Superior temporal gyrus (tissue), 1 donor: ENCODE results near the gene KLF1.
"Not testable (repeated sequence)": the region's sequence is repeated elsewhere in the genome, so short reads cannot be mapped to it uniquely, and the experiment has no call there.

Experiments used
- DNase-seq: peaks from one replicate; pipeline ENCODE4 v3.0.0-alpha.2; 2016; ENCODE audit errors: extremely low spot score

Gene KLF1

DNA sequence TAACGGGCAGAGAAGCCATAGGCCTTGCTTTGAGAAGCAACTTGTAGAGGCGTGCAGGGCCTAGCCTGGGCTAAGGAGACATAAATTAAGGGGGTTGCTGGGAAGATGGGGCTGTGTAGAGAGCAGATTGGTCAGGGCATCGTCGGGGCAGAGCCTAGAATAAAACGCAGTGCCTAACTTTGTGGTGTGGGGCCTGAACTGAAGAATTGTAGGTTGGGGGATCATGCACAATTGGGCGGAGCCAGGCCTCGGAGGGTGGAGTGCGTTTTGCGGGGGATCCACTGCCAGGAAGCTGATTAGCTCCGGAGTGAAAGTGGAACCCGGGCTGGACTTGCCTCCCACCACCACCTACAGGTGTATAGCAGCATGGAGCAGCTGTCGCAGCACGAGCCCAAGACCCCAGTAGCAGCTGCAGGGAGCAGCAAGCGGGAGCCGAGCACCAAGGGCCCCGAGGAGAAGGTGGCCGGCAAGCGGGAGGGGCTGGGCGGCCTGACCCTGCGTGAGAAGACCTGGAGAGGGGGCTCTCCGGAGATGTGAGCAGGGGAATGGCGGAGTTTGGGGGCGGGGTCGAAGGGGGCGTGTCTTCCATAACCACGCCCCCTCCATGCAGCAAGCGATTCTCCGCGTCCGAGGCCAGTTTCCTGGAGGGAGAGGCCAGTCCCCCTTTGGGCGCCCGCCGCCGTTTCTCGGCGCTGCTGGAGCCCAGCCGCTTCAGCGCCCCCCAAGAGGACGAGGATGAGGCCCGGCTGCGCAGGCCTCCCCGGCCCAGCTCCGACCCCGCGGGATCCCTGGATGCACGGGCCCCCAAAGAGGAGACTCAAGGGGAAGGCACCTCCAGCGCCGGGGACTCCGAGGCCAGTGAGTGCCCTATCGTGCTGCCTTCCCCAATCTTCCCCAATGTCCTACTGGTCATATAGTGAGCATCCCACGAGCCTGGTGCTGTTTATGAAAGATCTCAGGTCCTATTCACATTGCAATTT, 19.6 kb downstream of the KLF1 start:
- no peak for DNase-seq

DNA sequence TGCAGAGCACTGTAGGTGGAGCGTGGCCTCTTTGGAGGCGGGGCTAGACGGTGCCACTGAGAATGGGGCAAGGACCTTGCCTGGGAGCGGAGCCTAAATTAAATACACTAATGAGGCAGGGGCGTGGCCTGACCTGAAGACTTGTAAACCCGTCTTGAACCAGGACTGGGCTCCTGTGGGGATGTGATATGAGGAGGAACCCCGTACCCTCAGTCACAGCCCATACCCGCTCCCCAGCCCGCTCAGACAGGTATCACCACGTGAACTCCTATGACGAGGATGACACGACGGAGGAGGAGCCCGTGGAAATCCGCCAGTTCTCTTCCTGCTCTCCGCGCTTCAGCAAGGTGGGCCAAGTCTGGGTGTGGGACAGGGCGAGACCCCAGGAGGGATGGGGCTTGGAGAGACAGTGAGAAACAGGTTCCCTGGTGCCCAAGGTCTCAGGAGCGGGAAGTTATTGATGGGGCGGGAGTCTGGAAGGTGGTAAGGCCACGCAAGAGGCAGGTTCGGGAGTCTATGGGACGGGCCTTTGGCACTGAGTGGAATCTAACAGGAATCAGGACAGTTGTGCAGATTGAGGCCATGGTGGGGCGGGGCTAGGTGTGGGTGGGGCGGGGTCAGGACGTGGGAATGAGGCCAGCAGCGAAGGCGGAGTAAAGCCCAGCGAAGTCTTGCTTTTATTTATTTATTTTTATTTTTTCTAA, 20.4 kb downstream of the KLF1 start:
- DNase-seq = no peak

DNA sequence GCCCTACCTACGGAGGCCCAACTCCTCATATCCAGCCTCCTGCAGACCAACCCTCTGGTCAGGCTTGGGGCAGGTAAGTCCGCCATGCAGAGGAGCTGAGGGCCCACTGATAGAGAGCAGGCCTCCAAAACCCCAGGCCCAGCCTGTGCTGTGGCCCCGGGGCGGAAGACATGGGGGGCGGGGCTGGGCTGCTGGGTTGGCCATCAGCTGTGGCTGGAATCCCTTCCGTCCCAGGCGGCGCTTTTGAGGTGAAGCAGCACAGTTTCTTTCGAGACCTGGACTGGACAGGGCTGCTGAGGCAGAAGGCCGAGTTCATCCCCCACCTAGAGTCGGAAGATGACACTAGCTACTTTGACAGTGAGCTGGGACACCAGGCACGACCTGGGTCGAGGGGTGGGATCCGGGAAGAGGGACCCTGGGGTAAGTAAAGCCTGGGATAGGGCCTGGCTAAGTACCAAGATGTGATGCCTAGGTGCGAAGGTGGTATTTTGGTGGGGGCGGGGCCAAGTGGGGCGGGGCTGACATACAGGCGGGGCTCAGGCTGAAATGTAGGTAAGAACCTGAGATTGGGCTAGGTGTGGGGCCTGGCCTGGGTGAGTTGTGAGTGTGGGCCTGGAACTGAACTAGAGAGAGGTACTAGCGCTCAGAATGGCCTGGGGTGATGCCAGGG, 21.1 kb downstream of the KLF1 start:
- no peak for DNase-seq

DNA sequence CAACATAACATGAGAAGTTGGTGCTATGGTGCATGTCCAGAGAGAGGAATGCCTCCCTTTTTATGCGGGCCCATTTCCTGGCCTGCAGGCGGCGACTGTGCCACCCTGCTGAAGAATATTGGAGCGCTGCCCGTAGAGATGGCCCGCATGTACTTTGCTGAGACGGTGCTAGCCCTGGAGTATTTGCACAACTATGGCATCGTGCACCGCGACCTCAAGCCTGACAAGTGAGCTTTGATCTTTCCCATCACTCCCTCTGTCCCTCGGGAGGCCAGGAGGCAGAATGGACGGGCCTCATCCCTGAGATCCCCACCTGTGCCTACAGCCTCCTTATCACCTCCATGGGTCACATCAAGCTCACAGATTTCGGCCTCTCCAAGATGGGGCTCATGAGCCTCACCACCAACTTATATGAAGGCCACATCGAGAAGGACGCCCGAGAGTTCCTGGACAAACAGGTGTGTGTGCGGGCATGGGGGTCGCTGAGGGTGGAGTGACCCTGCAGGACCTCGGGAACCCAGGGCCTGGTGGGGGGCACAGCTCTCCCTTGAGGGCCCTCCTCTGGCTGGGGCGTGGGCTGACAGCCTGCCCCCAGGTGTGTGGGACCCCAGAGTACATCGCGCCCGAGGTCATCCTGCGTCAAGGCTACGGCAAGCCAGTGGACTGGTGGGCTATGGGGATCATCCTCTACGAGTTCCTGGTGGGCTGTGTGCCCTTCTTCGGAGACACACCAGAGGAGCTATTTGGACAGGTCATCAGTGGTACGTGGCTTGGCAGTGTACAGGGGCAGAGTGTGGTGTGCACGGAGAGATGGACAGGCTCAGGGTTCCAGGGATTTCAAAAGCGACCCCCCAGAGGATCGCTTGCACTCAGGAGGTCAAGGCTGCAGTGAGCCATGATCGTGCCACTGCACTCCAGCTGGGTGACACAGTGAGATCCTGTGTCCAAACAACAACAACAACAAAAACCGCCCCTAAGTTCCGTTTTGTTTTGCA, 22.0 kb downstream of the KLF1 start:
- DNase-seq = no peak

DNA sequence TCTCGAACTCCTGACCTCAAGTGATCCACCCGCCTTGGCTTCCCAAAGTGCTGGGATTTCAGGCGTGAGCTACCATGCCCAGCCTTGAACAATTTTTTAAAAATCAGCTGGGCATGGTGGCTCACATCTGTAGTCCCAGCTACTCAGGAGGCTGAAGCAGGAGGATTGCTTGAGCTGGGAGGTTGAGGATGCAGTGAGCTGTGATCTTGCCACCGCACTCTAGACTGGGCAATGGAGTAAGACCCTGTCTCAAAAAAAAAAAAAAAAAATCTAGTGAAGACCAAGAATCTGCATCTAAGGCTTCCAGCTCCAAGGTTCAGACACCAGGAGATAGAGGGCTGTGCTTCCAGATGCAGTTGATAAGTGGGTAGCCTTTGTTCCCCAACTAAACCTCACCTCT, 22.9 kb downstream of the KLF1 start:
- no peak for DNase-seq

DNA sequence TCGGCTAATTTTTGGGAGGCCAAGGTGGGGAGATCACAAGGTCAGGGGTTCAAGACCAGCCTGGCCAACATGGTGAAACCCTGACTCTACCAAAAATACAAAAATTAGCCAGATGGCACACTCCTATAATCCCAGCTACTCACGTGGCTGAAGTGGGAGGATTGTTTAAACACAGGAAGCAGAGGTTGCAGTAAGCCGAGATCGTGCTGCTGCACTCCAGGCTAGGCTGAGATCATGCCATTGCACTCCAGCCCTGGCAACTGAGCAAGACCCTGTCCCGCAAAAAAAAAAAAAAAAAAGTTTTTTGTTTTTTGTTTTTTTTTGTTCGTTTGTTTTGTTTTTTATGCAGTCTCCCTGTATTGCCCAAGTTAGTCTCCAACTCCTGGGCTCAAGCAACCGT, 27.5 kb downstream of the KLF1 start:
- DNase-seq = no peak

DNA sequence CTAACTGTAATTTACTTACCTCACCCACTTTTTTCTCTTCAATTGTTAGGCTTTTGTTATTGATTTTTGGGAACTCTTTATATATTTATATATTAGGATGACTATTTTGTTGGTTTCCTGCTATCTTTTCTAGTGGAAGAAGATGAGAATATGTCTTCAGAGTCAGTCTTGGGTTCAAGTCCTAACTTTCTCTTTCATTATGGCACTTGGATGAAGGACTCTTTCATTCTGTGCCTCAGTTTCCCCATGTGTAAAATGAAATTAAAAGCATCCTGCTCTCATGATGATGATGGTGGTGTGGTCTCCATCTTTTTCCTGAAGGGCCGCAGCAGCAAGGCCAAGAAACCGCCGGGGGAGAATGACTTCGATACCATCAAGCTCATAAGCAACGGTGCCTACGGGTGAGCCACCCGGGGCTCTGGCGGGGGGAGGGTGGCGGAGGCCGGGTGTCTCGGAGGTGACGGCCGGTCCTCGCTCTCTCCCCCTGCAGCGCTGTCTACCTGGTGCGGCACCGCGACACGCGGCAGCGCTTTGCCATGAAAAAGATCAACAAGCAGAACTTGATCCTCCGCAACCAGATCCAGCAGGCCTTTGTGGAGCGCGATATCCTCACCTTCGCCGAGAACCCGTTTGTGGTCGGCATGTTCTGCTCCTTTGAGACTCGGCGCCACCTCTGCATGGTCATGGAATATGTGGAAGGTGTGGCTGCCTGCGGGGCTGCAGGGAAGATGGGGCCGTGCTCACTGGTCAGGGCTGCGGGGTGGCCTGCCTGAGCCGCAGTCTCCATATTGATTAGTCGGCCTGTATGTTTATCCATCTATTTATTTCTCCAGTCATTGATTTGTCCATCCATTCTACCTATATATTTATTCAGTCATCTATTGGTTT, 28.7 kb downstream of the KLF1 start:
- DNase-seq = no peak

DNA sequence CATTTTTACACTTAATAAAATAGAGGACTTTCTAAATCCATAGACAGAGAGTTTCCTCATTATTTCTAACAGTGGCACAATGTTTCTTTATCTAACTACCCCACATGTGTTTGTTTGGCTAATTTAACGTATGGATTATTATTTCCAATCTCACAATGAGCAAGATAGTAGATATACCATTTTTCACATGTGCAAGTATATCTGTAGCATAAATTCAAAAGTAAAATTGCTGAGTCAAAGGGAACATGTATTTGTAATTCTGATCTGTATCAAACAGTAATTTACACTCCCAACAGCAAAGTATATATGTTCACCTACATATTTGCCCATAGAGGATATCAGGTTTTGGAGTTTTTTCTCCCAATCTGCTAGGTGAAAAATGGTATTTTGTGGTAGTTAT, 30.3 kb downstream of the KLF1 start:
- no peak for DNase-seq

DNA sequence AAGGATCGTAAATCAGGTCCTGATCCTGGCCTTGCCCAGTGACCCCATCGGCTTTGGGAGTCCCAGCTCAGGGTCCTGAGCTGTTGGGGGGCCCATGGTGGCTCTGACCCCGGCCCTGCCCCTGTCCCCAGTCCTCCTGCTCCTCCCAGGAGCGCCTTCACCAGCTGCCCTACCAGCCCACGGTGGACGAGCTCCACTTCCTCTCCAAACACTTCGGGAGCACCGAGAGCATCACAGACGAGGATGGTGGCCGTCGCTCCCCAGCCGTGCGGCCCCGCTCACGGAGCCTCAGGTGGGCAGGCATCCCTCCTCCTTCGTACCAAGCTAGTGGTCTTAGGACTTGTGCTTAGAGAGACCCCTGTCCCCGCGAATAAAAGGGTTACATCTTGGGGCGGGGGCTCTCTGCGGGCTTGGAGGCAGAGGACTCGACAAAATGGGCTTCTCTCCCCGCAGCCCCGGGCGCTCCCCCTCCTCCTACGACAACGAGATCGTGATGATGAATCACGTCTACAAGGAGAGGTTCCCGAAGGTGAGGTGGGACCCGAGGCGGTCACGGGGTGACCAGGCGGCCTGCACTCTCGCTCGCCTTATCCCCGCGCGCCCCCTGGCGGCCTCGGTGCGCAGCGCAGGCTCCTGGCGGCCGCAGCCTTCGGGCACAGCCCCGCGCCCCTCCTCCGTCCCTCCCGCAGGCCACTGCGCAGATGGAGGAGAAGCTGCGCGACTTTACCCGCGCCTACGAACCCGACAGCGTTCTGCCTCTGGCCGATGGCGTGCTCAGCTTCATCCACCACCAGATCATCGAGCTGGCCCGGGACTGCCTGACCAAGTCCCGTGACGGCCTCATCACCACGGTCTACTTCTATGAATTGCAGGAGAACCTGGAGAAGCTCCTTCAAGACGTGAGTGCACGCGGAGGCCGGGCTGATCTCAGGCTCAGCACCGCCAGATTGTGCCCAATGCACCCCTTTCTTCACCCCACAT, 39.6 kb downstream of the KLF1 start:
- DNase-seq = peak; percentile 79

DNA sequence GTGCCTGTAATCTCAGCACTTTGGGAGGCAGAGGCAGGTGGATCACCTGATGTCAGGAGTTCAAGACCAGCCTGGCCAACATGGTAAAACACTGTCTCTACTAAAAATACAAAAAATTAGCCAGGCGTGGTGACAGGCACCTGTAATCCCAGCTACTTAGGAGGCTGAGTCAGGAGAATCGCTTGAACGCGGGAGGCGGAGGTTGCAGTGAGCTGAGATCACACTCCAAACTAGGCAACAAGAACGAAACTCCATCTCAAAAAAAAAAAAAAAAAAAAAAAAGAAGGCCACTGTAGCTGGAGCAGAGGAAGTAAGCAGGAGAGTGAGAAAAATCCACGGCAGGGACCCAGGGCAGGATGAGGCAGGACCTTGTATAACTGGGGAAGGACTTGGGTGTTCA, 40.4 kb downstream of the KLF1 start:
- DNase-seq = not testable (repeated sequence)

DNA sequence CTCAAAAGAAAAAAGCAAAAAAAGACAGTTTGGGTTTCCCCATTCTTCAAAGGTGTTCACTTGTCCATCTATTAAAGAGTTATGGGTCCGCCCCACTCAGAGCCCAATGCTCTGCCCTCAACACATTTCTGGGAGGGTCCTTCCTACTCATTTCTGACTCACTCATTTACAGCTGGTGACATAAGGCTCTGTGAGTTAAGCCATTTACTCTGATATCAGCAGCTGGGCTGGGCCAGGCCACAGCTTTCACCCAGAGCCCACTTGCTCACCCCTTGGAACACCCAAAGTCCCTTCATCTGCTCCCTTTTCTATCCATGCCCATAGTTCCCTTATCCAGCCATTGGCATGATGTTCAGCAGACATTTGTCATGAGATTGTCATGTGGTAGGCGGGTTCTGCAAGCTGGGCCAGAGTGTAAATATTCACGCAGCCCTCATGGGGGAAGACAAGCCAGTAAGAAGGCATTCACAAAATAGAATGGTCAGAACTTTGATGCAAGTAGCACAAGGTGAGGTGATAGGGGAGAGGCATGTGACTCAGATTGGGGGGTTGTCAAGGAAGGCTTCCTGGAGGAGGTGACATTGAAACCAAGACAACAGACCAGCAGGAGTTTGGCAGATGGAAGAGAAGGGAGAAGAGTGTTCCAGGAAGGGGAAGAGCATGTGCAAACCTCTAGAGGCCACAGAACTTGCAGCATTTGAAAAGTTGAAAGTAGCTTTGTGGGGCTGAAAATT, 42.8 kb downstream of the KLF1 start:
- DNase-seq = no peak

DNA sequence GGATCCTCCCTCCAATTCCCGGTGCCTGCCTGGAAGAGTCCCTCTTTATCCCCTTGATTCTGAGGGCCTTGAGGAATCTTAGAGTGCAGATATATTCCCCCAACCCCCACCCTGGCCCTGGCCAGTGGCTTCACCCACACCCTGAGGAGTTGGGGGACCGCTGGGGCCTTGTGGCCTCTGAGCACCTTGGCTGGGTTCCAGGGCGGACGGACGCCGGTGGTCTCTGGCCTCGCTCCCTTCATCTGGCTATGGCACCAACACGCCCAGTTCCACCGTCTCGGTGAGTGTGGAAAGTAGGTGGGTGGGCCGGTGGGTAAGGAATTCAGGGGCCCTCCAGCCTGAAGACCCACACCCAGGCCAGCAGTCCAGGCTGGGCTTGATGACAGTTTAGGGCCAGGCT, 43.7 kb downstream of the KLF1 start:
- DNase-seq = no peak

DNA sequence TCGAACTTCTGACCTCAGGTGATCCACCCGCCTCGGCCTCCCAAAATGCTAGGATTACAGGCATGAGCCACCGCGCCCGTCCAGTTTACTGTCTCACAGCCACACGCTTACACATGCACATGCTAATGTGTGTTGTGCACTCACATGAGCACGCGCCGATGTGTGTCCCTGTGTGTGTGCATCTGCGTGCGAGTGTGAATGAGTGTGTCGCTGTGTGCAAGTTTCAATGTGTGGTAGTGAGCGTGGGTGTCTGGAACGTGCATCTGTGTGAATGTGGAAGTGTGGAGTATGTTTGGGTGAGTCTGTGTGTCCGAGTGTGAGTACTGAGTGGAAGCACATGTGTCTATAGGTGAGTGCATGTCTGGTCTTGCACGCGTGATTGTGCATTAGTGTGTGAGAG, 44.5 kb downstream of the KLF1 start:
- DNase-seq = no peak

DNA sequence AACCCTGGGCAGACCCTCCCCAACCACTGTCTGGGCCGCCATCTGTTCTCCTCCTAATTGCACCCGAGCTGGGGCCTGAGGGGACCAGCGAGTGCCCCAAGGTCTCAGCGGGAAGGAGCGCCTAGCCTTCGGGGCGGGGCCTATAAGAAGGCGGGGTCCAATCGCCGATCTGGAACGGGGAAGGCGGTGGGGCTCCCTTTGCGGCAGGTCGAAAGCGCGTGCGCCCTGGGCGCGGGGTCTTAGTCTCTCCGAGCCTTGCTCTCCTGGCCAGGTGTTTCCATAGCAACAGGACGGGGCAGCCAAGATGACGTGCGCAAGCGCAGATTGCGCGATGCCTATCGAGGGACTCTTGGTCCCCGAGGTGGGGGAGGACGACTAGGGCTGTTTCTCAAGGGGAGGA, 45.9 kb downstream of the KLF1 start:
- DNase-seq = no peak

DNA sequence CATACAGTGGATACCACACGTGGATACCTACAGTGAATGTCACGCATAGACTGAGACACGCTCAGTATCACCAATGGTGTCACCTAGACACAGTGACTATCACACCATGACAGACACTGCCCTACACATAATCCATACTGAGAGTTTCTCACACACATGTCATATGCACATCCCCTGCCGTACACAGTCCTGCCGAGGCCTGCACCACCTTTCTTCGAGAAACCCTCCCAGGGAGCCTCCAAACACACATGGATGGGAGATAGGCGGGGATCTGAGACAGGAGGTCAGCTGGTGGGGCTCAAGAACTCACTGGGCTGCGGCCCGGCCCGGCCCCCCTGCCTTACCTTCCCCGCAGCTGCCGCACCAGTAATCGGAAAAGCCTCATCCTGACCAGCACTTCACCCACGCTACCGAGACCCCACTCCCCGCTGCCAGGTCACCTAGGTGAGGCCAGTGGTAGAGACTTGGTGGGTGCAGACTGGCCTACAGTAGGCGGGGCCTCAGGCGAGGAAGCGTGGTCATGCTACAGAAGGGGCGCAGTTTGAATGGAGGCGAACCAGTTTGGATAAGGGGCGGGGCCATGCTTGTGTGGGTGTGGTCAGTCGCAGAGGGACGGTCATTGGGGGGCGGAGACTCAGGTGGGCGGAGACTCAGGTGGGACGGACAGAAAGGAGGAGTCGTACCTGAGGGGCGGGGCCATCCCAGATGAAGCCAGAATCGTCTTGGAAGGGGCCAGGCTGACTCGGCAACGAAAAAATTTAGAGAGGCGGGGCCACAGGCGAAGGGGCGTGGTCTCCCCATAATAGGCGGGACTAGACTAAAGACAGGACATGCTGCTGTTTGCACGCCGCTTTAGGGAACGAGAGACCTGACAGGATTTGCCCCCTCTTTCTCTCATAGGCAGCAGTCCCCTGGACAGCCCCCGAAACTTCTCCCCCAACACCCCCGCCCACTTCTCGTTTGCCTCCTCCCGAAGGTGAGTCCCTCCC, 46.6 kb downstream of the KLF1 start:
- DNase-seq = no peak

DNA sequence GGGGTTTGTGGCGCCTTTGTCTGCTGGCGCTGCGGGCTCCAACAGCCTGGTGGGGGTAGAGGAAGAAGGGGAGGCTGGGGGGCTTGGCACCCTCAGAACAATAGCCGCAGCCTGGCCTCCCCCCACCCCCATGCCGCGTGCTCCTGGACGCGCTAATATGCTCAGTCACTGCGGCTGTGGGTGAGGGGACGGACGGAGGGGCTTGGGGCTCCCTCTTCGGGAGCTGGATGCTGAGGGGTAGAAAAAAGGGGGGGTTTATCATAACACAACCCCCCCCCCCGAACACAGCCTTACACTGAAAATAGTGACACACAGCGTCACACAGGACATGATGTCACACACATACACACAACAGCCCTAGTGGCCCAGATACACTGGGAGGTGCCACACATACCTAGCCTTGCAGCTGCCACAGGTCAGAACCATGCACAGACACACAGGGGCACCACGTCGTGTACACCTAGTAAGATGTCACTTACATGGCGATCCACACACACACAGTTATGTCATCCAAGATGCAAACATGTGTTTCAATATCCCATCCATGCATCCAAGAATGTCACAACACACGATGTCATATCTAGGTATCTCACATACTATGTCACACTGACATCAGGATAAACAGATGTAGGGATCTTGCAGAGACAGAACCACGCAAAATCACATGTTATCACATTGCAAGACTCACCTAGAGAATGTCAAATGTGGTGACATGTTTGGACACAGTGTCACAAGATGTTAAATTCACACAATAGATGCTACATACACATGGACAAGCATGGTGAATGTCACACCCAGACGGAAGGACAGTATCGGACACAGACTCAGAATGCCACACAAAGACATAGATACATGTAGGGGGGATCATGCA, 47.9 kb downstream of the KLF1 start:
- no peak for DNase-seq
